Measurements from ENCODE around the gene PSD4. TPM values are rescaled to one million over a fixed set of nuclear protein-coding genes. Genes with fewer than 3 reads are reported as not detected.

Gene PSD4
- total RNA-seq, 1 experiment from 2014 or later = 1.0 TPM

DNA sequence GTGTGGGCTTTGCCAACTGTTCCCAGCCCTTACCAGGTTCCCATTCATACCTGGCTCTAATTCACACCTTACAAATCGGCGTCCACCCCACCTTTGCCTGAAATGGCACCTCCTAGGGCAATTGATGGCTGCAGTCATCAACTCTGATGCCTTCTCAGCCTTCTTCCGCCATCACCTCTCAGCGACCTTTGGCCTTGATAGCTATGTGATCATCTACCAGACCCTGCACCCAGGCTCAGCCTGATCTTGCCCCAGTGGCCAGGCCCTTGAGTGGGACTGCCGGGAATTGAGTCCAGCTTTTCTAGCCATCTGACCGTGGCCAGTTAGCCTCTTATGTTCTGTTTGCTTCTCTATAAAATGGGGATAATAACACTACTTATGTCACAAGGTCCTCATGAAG is 32.5 kb downstream of the PSD4 start:
- Mint-ChIP-seq H3K4me1 (peaks cover 6 to 9% of the 10 kb centered on the region in 2 experiments; a peak in 3 of 4 replicates), H3K4me3 (no peak overlapping the region), H3K27me3 (ENCODE audit: low read depth) (peaks cover 11% of the 10 kb centered on the region), H3K36me3 (ENCODE audit: insufficient read depth in 1 of 3, low read depth in 3 of 3) (no peaks in the 10 kb centered on the region), H3K9me3 (no peaks in the 10 kb centered on the region; a peak in 2 of 5 replicates), H3K27ac (no peak overlapping the region)
- no peaks in the 10 kb centered on the region for H3K9me3 ChIP-seq (ENCODE audit: control insufficient read depth, low read depth, low read length)
- H3K27ac ChIP-seq (ENCODE audit: insufficient read length, low read depth, low read length) = no peak overlapping the region
- no peak overlapping the region for H2BK15ac ChIP-seq (ENCODE audit: low read depth, low read length)
- no peaks in the 10 kb centered on the region for H3K23me2 ChIP-seq (ENCODE audit: insufficient read length, low read depth, low read length, poor library complexity, severe bottlenecking)
- H2BK120ac ChIP-seq (ENCODE audit: low read depth, low read length, poor library complexity, severe bottlenecking) = no peak overlapping the region
- TF ChIP-seq, protein P1, sequence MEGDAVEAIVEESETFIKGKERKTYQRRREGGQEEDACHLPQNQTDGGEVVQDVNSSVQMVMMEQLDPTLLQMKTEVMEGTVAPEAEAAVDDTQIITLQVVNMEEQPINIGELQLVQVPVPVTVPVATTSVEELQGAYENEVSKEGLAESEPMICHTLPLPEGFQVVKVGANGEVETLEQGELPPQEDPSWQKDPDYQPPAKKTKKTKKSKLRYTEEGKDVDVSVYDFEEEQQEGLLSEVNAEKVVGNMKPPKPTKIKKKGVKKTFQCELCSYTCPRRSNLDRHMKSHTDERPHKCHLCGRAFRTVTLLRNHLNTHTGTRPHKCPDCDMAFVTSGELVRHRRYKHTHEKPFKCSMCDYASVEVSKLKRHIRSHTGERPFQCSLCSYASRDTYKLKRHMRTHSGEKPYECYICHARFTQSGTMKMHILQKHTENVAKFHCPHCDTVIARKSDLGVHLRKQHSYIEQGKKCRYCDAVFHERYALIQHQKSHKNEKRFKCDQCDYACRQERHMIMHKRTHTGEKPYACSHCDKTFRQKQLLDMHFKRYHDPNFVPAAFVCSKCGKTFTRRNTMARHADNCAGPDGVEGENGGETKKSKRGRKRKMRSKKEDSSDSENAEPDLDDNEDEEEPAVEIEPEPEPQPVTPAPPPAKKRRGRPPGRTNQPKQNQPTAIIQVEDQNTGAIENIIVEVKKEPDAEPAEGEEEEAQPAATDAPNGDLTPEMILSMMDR (conservative IDR thresholded peaks at IDR 0.05) = no peak
- DNase-seq = no peak
- no peak overlapping the region for H2AK5ac ChIP-seq (ENCODE audit: insufficient read length, low read length)
- H4K8ac ChIP-seq (replicated peaks; ENCODE audit: insufficient read length, low read depth, low read length) = no peak overlapping the region
- H3K56ac ChIP-seq (ENCODE audit: insufficient read length, low read depth, low read length) = no peak overlapping the region
- no peaks in the 10 kb centered on the region for H3K4me1 ChIP-seq (ENCODE audit: insufficient read depth, low read length)
- WGBS (ENCODE audit: extremely low coverage, insufficient read length, low lambda C conversion rate) = no CpG with 5 or more reads among the region's 6 CpGs
- H4K20me1 ChIP-seq (ENCODE audit: control insufficient read depth, insufficient read depth, insufficient read length) = no peaks in the 10 kb centered on the region
- H3K4me2 ChIP-seq (ENCODE audit: insufficient read depth, insufficient read length, low read length) = no peak overlapping the region
- no peak overlapping the region for H4K91ac ChIP-seq (ENCODE audit: insufficient read length, low read depth, low read length)
- H3K14ac ChIP-seq (ENCODE audit: insufficient read depth, low read length) = no peak overlapping the region
- no peak overlapping the region for H3K23ac ChIP-seq (ENCODE audit: insufficient read length, low read depth, low read length)
- no peak overlapping the region for H3K9ac ChIP-seq (ENCODE audit: extremely low read depth, insufficient read length, low read length)
- no peaks in the 10 kb centered on the region for H3K79me2 ChIP-seq (ENCODE audit: insufficient read depth, low read length)
- H3K27me3 ChIP-seq (ENCODE audit: insufficient read depth, low read length) = no peaks in the 10 kb centered on the region
- H3K4ac ChIP-seq (ENCODE audit: low read depth, low read length) = no peak overlapping the region
- no peak overlapping the region for H2BK12ac ChIP-seq (ENCODE audit: insufficient read length, low read depth, low read length)
- H3T11ph ChIP-seq (ENCODE audit: low read length) = no peak overlapping the region
- no peak overlapping the region for H2BK20ac ChIP-seq (ENCODE audit: low read depth, low read length, poor library complexity, severe bottlenecking)
- H3K18ac ChIP-seq (ENCODE audit: insufficient read length, low read depth, low read length) = no peak overlapping the region
- H4K5ac ChIP-seq (ENCODE audit: insufficient read length, low read depth, low read length) = no peak overlapping the region
- H2BK5ac ChIP-seq (ENCODE audit: insufficient read length, low read length) = no peak overlapping the region
- no peaks in the 10 kb centered on the region for H3K79me1 ChIP-seq (ENCODE audit: insufficient read depth, low read depth, low read length, poor library complexity, severe bottlenecking)
- no peak overlapping the region for H2AFZ ChIP-seq (ENCODE audit: low read length)
